OCI-LY1 (cell line): Measurements from ENCODE around the gene LRCH4.

Source experiments
- EZH2 ChIP-seq: fragments of 200-600 bp; sonication (generic), shearing (Covaris generic); IDR thresholded peaks from 2 replicates; pipeline ENCODE4 v1.8.0; 2017; ENCODE audit warnings: borderline replicate concordance, mixed run types, mild to moderate bottlenecking, antibody characterized with exemption, low read length, moderate library complexity, mixed read lengths
- TF ChIP-seq, protein P1 (sequence below): fragments of 200-600 bp; sonication (generic), shearing (Covaris generic); IDR thresholded peaks from 2 replicates; pipeline ENCODE4 v1.5.1; 2017; ENCODE audit warnings: mild to moderate bottlenecking, antibody characterized with exemption, low read length, moderate library complexity, mixed read lengths

GRCh38 chr7:100562195-100563099 lies 23.5 kb downstream of the LRCH4 start:
- TF ChIP-seq, protein P1, sequence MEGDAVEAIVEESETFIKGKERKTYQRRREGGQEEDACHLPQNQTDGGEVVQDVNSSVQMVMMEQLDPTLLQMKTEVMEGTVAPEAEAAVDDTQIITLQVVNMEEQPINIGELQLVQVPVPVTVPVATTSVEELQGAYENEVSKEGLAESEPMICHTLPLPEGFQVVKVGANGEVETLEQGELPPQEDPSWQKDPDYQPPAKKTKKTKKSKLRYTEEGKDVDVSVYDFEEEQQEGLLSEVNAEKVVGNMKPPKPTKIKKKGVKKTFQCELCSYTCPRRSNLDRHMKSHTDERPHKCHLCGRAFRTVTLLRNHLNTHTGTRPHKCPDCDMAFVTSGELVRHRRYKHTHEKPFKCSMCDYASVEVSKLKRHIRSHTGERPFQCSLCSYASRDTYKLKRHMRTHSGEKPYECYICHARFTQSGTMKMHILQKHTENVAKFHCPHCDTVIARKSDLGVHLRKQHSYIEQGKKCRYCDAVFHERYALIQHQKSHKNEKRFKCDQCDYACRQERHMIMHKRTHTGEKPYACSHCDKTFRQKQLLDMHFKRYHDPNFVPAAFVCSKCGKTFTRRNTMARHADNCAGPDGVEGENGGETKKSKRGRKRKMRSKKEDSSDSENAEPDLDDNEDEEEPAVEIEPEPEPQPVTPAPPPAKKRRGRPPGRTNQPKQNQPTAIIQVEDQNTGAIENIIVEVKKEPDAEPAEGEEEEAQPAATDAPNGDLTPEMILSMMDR, result no peak
- TF ChIP-seq EZH2, result no peak
